Femur (tissue), 1 donor: ENCODE measurements around the gene LIPF.
"Not testable (repeated sequence)": the region's sequence is repeated elsewhere in the genome, so short reads cannot be mapped to it uniquely, and the experiment has no call there.

Experiments
- DNase-seq: peaks from one replicate; pipeline ENCODE4 v3.0.0-alpha.2; 2017

LIPF gene

GRCh38 chr10:88676283-88677060, 12.2 kb downstream of the LIPF start:
- no peak for DNase-seq

GRCh38 chr10:88680958-88681357, 16.7 kb downstream of the LIPF start:
- DNase-seq = no peak

GRCh38 chr10:88682491-88682890, 18.2 kb downstream of the LIPF start:
- DNase-seq = no peak

GRCh38 chr10:88687853-88688467, 23.7 kb downstream of the LIPF start:
- DNase-seq = no peak

GRCh38 chr10:88689366-88689765, 25.1 kb downstream of the LIPF start:
- DNase-seq = no peak

- DNase-seq = no peak
Measured at GRCh38 chr10:88693392-88694020, 29.3 kb downstream of the LIPF start.

GRCh38 chr10:88702848-88703597, 38.8 kb downstream of the LIPF start:
- no peak for DNase-seq

GRCh38 chr10:88705958-88706357, 41.7 kb downstream of the LIPF start, which contains the start of gene LIPK:
TSS of gene LIPK (plus strand) at chr10:88706249. CDS start at chr10:88724544, 18,295 bp downstream.
- DNase-seq = no peak

GRCh38 chr10:88707429-88708155, 43.4 kb downstream of the LIPF start:
- DNase-seq = no peak

GRCh38 chr10:88709361-88709760, 45.1 kb downstream of the LIPF start:
- DNase-seq = not testable (repeated sequence)

- no peak for DNase-seq
Measured at GRCh38 chr10:88715517-88715916, 51.3 kb downstream of the LIPF start.

- DNase-seq = no peak
Measured at GRCh38 chr10:88721392-88721791, 57.1 kb downstream of the LIPF start.

- DNase-seq = no peak
Measured at GRCh38 chr10:88725798-88726197, 61.6 kb downstream of the LIPF start.

GRCh38 chr10:88728107-88728763, 64.0 kb downstream of the LIPF start:
- no peak for DNase-seq
